HepG2 (cell line): ENCODE measurements around the gene PDCL3. TPM values are rescaled to one million over a fixed set of nuclear protein-coding genes. Genes with fewer than 3 reads are reported as not detected.

Experiments
- ATAC-seq: fragments of 200-7000 bp; cut with Tn5 transposase; 3 replicates; pipeline ENCODE4 v1.9.1; 2020; ENCODE audit warnings: mild to moderate bottlenecking, moderate library complexity
- BruUV-seq: library from RNA; stranded (reverse); fragments of 400-500 nt; replicated peaks from 2 replicates; lab custom pipeline; 2021; lab: Mats Ljungman, UMichigan
- CTCF ChIA-PET: fragments of 300-600 bp; formaldehyde crosslinking; extraction: SDS; loops from one replicate; lab custom pipeline; 2021; ENCODE audit warnings: low total read pairs, inconsistent platforms, low intra/inter-chr PET ratio; lab: Yijun Ruan, JAX
- POLR2A ChIA-PET: fragments of 350-600 bp; sonication (Branson Sonifier 250); formaldehyde crosslinking; loops from one replicate; lab custom pipeline; 2020; ENCODE audit warnings: antibody characterized with exemption, inconsistent platforms; lab: Yijun Ruan, JAX
- DNase-seq: peaks from one replicate; pipeline ENCODE4 v3.0.0-alpha.2; 2015; ENCODE audit warnings: low spot score
- FAIRE-seq: peaks from 3 replicates; lab custom pipeline; 2011; peaks lifted over from hg19 to GRCh38; lab: Jason Lieb, UNC
- H2AFZ ChIP-seq: one replicate; pipeline ENCODE4 v1.6.1; 2011; ENCODE audit warnings: low read length, inconsistent platforms
- H3K27ac ChIP-seq: fragments of 300-600 bp; 3 replicates; pipeline ENCODE4 v1.8.0; 2011; ENCODE audit warnings: mixed run types, mild to moderate bottlenecking, mixed read lengths, low read length, inconsistent platforms; ENCODE audit not compliant: insufficient read depth; ENCODE audit errors: extremely low read length
- H3K27me3 ChIP-seq, 2 experiments: fragments of 200-600 bp in 1 of 2; 2 replicates in 1 of 2; 3 replicates in 1 of 2; pipeline versions ENCODE4 v1.6.0 to v1.8.0; 2011; ENCODE audit warnings: low read length in 2 of 2, mild to moderate bottlenecking in 2 of 2, moderate library complexity in 2 of 2, inconsistent platforms in 1 of 2; ENCODE audit not compliant: insufficient read depth in 2 of 2, control insufficient read depth in 1 of 2
- H3K36me3 ChIP-seq, 2 experiments: fragments of 200-600 bp in 1 of 2; replicated peaks in 1 of 2; 2 replicates in 1 of 2; 3 replicates in 1 of 2; pipeline versions ENCODE4 v1.5.1 to v1.8.0; 2011; ENCODE audit warnings: low read length in 2 of 2, inconsistent platforms in 1 of 2; ENCODE audit not compliant: insufficient read depth in 2 of 2, control insufficient read depth in 1 of 2
- H3K4me1 ChIP-seq: 2 replicates; pipeline ENCODE4 v1.5.1; 2012; ENCODE audit warnings: low read length, inconsistent platforms; ENCODE audit not compliant: insufficient read depth
- H3K4me2 ChIP-seq: 2 replicates; pipeline ENCODE4 v1.6.0; 2011; ENCODE audit warnings: low read depth, low read length, inconsistent platforms
- H3K4me3 ChIP-seq, 3 experiments: fragments of 200-600 bp in 1 of 3; sonication (generic), shearing (Covaris generic) in 1 of 3; replicated peaks in 1 of 3; 2 replicates each; pipeline ENCODE4 v1.5.1; 2011 to 2016; ENCODE audit warnings: low read length in 3 of 3, inconsistent platforms in 2 of 3, low read depth in 2 of 3, mild to moderate bottlenecking in 2 of 3, control low read depth in 1 of 3, mixed read lengths in 1 of 3; ENCODE audit not compliant: insufficient read depth in 1 of 3
- H3K79me2 ChIP-seq: one replicate; pipeline ENCODE4 v1.6.1; 2011; ENCODE audit warnings: low read length, inconsistent platforms; ENCODE audit not compliant: insufficient read depth
- H3K9ac ChIP-seq: 2 replicates; pipeline ENCODE4 v1.6.0; 2011; ENCODE audit warnings: mild to moderate bottlenecking, low read depth, low read length, inconsistent platforms; ENCODE audit not compliant: insufficient read depth
- H3K9me3 ChIP-seq: 2 replicates; pipeline ENCODE4 v1.5.1; 2012; ENCODE audit warnings: mild to moderate bottlenecking, low read length
- H4K20me1 ChIP-seq: 2 replicates; pipeline ENCODE4 v1.6.0; 2011; ENCODE audit warnings: inconsistent platforms, mild to moderate bottlenecking, low read length, moderate library complexity; ENCODE audit not compliant: insufficient read depth
- ARID2 ChIP-seq: sonication (generic); formaldehyde crosslinking; IDR thresholded peaks from 2 replicates; pipeline ENCODE4 v1.8.1; 2022; ENCODE audit warnings: mild to moderate bottlenecking, missing genetic modification reagents, borderline replicate concordance
- CBX5 ChIP-seq: sonication (generic); formaldehyde crosslinking; IDR thresholded peaks from 2 replicates; pipeline ENCODE4 v1.4.0; 2020; ENCODE audit warnings: missing genetic modification reagents, borderline replicate concordance
- KDM3A ChIP-seq: IDR thresholded peaks from 2 replicates; pipeline ENCODE4 v1.6.1; 2018; ENCODE audit warnings: low read depth, missing compliant biosample characterization
- MAZ ChIP-seq, 2 experiments: sonication (generic) in 1 of 2; formaldehyde crosslinking in 1 of 2; IDR thresholded peaks; 2 replicates each; pipeline versions ENCODE4 v1.5.0 to v1.6.1; 2012 to 2020; ENCODE audit warnings: low read depth in 2 of 2, mild to moderate bottlenecking in 2 of 2, borderline replicate concordance in 1 of 2, improper control_type of control experiment in 1 of 2, low read length in 1 of 2, missing genetic modification reagents in 1 of 2, moderate library complexity in 1 of 2
- MBNL3 ChIP-seq: fragments of 250-450 bp; sonication (Bioruptor Pico); conservative IDR thresholded peaks from 2 replicates; pipeline ENCODE4 v1.8.0; 2022; ENCODE audit warnings: mild to moderate bottlenecking, inconsistent platforms
- MEF2D ChIP-seq: sonication (generic); formaldehyde crosslinking; IDR thresholded peaks from 2 replicates; pipeline ENCODE4 v1.5.1; 2020; ENCODE audit warnings: mild to moderate bottlenecking, missing genetic modification reagents
- NAIF1 ChIP-seq: sonication (generic); formaldehyde crosslinking; IDR thresholded peaks from 2 replicates; pipeline ENCODE4 v1.5.0; 2020; ENCODE audit warnings: mild to moderate bottlenecking, missing genetic modification reagents, borderline replicate concordance
- THAP11 ChIP-seq: IDR thresholded peaks from 2 replicates; pipeline ENCODE4 v1.6.1; 2016; ENCODE audit warnings: missing biosample characterization, missing genetic modification reagents
- ZNF329 ChIP-seq: sonication (generic); formaldehyde crosslinking; IDR thresholded peaks from 2 replicates; pipeline ENCODE4 v1.9.0; 2021; ENCODE audit warnings: low read depth, mild to moderate bottlenecking, missing genetic modification reagents
- ZNF607 ChIP-seq: sonication (generic); formaldehyde crosslinking; IDR thresholded peaks from 2 replicates; pipeline ENCODE4 v1.5.1; 2020; ENCODE audit warnings: missing genetic modification reagents, mild to moderate bottlenecking, borderline replicate concordance
- ZSCAN30 ChIP-seq: sonication (generic); formaldehyde crosslinking; IDR thresholded peaks from 2 replicates; pipeline ENCODE4 v1.5.0; 2020; ENCODE audit warnings: mild to moderate bottlenecking, missing genetic modification reagents
- WGBS: methylation state at CpG from one replicate; pipeline ENCODE4 v1.1.6; 2017; ENCODE audit warnings: low lambda C conversion rate; 5-methylcytosine and 5-hydroxymethylcytosine counted together
- in situ Hi-C: cut with HindIII; loops from 2 replicates; pipeline ENCODE4 v1.10.0; 2017; ENCODE audit warnings: low pct_unique_long_range_greater_than_20kb; ENCODE audit not compliant: extremely low pct_ligation_motif_present
- intact Hi-C: fragments of 100-400 bp; cut with micrococcal nuclease; formaldehyde crosslinking; loops from one replicate; pipeline ENCODE4 v1.10.0; 2022; ENCODE audit not compliant: unreplicated experiment
- polyA plus RNA-seq, 8 experiments: library from polyadenylated mRNA; depleted of rRNA in 3 of 8; stranded (reverse) in 7 of 8; unstranded in 1 of 8; fragments of >200 nt; fragmentation: Illumina TruSeq in 4 of 8; extraction: Trizol in 4 of 8; gene quantifications; 2 replicates each; pipeline versions ENCODE4 v1.2.1 to v1.2.3, GENCODE V29; 2011 to 2016; ENCODE audit warnings: low read depth in 4 of 8, missing spikeins in 1 of 8, mixed read lengths in 1 of 8; ENCODE audit not compliant: insufficient read depth in 1 of 8
- total RNA-seq, 5 experiments: library from RNA; depleted of rRNA; stranded (reverse); fragments of >200 nt; fragmentation: Illumina TruSeq; extraction: Trizol; gene quantifications; 2 replicates each; pipeline ENCODE4 v1.2.3, GENCODE V29; 2016; ENCODE audit warnings: low read depth in 1 of 5
- TF ChIP-seq, protein P1 (sequence below): sonication (generic); formaldehyde crosslinking; IDR thresholded peaks from 2 replicates; pipeline ENCODE4 v1.8.1; 2023; ENCODE audit warnings: mild to moderate bottlenecking, missing genetic modification reagents
- TF ChIP-seq, protein P2 (sequence below): IDR thresholded peaks from 2 replicates; pipeline ENCODE4 v1.6.1; 2018; ENCODE audit warnings: missing genetic modification reagents, mild to moderate bottlenecking, missing compliant biosample characterization

PDCL3 gene
- total and polyA plus RNA-seq, 2 of the 13 experiments (the other 11 are each of a cell fraction or from before 2014, with no cell fraction given), result 14.4 to 24.4 TPM

DNA sequence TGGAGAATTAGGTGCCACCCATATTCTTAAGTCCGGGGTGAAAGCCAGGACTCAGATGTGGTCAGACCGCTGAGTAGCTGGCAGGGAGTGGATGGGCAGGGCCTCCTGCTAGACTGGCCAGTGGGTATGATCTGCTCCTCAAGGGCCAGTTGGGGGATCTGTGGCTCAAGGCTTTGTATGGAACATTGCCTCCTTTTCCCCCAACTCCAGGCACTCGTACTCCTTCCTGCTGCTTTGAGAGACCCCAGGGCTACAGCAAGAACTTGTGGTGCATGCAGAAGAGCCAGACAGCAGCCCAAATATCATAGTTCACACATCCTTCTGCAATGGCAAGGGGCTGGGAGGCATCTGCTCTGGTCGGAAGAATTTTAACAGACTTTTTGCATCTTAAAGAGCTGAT lies 61.7 kb downstream of the PDCL3 start:
- no peak overlapping the region for H3K9ac ChIP-seq
- intact Hi-C loops, result no loop called here
- TF ChIP-seq MAZ (IDR thresholded peaks at IDR 0.05; ENCODE audit: borderline replicate concordance, low read depth, low read length) (no peak), MAZ (CRISPR knock-in tag; IDR thresholded peaks at IDR 0.05; ENCODE audit: low read depth) (no peak), ZNF329 (CRISPR knock-in tag) (no peak), ARID2 (CRISPR knock-in tag) (no peak)
- TF ChIP-seq, protein P1, sequence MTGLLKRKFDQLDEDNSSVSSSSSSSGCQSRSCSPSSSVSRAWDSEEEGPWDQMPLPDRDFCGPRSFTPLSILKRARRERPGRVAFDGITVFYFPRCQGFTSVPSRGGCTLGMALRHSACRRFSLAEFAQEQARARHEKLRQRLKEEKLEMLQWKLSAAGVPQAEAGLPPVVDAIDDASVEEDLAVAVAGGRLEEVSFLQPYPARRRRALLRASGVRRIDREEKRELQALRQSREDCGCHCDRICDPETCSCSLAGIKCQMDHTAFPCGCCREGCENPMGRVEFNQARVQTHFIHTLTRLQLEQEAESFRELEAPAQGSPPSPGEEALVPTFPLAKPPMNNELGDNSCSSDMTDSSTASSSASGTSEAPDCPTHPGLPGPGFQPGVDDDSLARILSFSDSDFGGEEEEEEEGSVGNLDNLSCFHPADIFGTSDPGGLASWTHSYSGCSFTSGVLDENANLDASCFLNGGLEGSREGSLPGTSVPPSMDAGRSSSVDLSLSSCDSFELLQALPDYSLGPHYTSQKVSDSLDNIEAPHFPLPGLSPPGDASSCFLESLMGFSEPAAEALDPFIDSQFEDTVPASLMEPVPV (CRISPR knock-in tag), result no peak
- TF ChIP-seq, all 625 proteins: peak for 0
- Histone ChIP-seq H4K20me1 (no peaks in the 10 kb centered on the region), H3K36me3 (no peaks in the 10 kb centered on the region), H3K9me3 (no peaks in the 10 kb centered on the region), H3K27ac (no peak overlapping the region), H3K4me3 (no peak overlapping the region), H3K27me3 (peaks cover 6 to 68% of the 10 kb centered on the region in 2 experiments), H2AFZ (no peak overlapping the region), H3K79me2 (no peaks in the 10 kb centered on the region), H3K4me2 (no peak overlapping the region), H3K4me1 (no peaks in the 10 kb centered on the region)
- in situ Hi-C loops, result no loop called here
- 22% methylated on average over 4 of the region's 4 CpGs for WGBS
- POLR2A ChIA-PET, result no interaction called here
- FAIRE-seq, result no peak
- CTCF ChIA-PET, result no interaction called here
- DNase-seq, result no peak
- no TSS peak for BruUV-seq
- no peak for ATAC-seq

- Histone ChIP-seq H3K27me3 (peaks cover 6 to 66% of the 10 kb centered on the region in 2 experiments), H3K79me2 (no peaks in the 10 kb centered on the region), H3K4me3 (no peak overlapping the region), H4K20me1 (no peaks in the 10 kb centered on the region), H3K9ac (no peak overlapping the region), H3K4me1 (no peaks in the 10 kb centered on the region), H3K9me3 (no peaks in the 10 kb centered on the region), H3K36me3 (no peaks in the 10 kb centered on the region), H2AFZ (no peak overlapping the region), H3K4me2 (no peak overlapping the region), H3K27ac (no peak overlapping the region)
- WGBS, result 37% methylated on average over 6 of the region's 6 CpGs
- BruUV-seq, result no TSS peak
- in situ Hi-C loops (no loop called here), intact Hi-C loops (no loop called here)
- no peak for DNase-seq
- FAIRE-seq, result no peak
- POLR2A ChIA-PET, result no interaction called here
- CTCF ChIA-PET, result no interaction called here
- no peak for ATAC-seq
- TF ChIP-seq MBNL3 (CRISPR knock-in tag), result no peak
- TF ChIP-seq KDM3A, result no peak
- TF ChIP-seq CBX5 (CRISPR knock-in tag), result no peak
- no peak for TF ChIP-seq MEF2D (CRISPR knock-in tag)
- no peak for TF ChIP-seq ZSCAN30 (CRISPR knock-in tag)
- TF ChIP-seq, protein P2, sequence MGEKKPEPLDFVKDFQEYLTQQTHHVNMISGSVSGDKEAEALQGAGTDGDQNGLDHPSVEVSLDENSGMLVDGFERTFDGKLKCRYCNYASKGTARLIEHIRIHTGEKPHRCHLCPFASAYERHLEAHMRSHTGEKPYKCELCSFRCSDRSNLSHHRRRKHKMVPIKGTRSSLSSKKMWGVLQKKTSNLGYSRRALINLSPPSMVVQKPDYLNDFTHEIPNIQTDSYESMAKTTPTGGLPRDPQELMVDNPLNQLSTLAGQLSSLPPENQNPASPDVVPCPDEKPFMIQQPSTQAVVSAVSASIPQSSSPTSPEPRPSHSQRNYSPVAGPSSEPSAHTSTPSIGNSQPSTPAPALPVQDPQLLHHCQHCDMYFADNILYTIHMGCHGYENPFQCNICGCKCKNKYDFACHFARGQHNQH (CRISPR knock-in tag), result no peak
- TF ChIP-seq THAP11 (CRISPR knock-in tag), result no peak
- TF ChIP-seq ZNF607 (CRISPR knock-in tag), result no peak
- TF ChIP-seq NAIF1 (CRISPR knock-in tag), result no peak
Measured at GRCh38 chr2:100625717-100626116, 62.9 kb downstream of the PDCL3 start.
